Fibroblast of skin of right biceps (primary cell): ENCODE measurements around the gene KDM5B.

Source experiments
- DNase-seq: peaks from one replicate; pipeline ENCODE4 v3.0.0-alpha.2; 2013

Gene KDM5B

DNA sequence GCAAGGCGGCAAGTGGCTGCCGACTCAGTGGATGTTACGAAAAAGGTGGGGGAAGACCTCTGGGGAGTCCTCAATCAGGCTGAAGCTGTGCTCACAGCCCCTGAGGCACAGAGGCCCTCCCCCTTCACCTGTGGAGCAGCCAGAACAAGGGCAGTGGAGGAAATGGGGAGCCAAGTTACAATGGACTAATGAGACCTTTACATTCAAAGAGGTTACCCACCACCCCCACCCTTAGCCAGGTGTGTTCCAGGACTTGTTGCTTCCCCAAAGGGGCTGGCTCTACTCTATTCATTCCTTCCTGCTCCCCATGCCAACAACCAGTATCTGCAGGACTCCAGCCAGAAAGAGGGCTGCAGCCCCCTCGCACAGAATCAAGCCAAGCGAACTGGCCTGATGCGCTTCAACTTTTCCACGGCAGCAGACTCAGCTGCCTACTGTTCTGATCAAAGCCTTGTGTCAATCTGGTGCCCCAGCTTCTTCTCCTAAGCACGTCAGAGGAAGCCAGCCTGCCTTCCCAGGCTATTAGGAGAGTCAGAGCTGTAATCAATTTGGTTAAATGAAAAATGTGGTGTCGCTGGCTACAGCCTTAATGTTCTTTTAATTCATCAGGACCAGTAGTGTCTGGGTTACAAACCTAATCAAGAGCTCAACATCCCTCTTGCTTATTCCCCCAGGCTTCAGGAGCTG lies 96.1 kb downstream of the KDM5B start:
- DNase-seq: no peak

DNA sequence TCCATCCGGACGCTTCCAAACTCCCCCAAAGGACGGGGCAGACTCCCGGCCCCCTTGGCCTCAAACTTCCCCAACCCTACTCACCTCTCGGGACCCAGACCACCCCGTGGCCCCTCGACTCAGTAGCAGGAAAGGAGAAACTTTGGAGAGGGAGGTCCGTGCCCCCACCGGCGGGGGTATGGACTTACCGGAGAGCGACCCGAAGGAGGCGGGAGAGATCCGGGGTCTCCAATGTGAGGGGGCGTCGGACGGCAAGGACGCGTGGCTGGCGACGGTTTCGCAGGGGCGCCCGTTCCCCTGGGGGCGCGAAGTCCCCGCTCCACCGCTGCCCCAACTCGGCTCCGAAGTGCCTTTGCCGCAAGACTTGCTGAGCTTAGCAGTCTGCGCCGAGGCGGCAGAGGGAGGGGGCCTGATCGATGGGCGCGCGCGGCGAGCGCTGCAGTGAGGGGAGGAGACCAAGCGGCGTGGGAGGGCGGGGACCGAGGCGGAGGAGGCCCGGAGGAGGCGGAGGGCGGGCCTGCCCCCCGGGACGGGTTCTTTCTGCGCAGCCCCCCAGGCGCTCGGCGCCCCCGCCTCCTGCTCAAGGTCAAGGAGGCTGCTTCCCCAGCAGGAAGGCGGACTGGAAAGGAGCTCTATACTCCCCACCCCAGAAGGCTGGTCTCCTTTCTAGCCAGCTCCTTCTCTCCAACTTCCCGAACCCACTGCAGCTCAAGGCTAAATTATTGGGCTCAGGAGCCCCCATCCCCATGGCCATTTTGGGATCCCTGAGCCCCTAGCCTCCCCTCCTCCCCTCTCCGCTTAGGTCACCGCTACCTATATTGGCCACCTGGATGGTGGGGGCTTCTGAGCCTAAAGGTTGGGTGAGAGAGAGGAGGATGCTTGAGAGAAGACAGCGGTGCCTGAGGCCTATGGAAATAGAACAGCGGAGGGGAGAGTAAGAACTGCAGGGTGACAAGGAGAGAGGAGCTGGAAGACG lies 97.9 kb downstream of the KDM5B start, which contains the start of gene SYT2:
TSS of gene SYT2 (minus strand) at position 385 of the 976 bp plus-strand sequence. CDS start 104,682 bp downstream, outside the sequence.
- peak; percentile 22 for DNase-seq

DNA sequence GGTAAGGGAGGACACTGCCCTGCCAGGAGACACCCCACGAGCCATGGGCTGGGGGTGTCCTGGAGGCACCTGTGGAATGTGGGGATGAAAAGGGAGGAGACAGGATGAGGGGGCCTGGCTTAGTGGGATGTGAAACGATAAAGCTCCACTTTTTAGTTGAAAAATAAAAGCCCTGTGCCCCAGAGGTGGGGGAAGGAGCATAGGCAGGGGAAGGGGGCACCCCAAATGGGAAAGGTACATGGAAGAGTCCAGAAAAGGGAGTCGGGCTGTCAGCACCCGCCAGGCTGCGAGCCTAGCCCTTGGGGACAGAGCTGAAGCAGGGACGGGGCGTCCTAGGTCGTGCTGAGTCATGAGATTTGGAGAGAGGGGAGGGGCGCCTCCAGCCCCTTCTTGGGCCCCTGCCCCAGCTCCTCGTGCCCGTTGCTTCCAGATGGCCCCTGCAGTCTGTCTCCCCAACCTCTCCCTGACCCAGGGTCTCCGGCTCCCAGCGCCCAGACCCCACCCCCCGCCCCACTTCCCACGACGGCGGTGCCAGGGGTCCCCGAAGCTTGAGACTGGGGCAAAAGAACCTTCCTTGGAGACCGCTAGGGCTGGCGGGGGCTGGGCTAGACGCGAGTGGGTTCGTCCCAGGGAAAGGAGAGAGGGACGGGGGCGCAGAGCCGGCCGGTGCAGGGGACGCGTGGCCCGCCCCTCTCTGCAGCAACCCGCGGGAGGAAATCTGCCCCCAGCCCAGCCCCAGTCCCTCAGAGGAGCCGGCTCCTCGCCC lies 98.8 kb downstream of the KDM5B start:
- no peak for DNase-seq

DNA sequence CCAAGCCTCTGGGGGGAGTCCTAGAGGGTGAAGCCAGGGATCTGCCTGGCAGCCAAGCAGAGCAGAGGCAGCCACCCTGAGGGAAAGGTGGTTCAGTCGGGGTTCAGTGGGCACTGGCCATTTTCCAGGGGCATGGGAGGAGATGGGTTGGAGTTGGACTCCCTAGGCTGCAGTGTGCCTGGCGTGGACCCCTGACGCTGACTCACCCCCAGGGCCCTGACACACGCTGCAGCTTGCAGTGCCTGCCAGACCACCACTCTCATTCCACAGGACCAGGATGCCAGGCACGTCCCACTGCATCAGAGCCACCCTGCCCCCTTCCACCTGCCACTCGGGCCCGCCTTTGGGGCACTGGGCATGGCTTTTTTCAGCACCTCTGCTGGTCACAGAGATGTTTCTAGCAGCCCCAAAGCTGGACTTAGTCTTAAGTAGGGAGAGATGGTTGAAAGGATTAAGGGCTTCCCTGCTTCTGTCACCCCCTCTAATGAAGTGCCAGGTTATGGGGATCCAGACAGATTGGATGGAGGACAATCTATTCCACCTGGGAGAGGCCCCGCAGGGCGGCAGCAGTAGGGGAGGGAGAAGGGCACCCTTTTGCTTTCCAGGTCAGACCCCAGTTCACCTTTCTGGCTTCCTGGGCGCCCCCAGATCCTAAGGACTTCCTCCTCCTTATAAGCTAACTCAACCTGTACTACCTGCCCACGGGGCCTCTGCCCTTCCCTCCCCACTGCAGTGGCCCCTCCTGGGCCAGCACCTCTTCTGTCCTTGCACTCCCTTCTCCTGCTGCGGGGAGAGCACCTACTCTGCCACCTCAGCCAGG lies 99.6 kb downstream of the KDM5B start:
- no peak for DNase-seq

DNA sequence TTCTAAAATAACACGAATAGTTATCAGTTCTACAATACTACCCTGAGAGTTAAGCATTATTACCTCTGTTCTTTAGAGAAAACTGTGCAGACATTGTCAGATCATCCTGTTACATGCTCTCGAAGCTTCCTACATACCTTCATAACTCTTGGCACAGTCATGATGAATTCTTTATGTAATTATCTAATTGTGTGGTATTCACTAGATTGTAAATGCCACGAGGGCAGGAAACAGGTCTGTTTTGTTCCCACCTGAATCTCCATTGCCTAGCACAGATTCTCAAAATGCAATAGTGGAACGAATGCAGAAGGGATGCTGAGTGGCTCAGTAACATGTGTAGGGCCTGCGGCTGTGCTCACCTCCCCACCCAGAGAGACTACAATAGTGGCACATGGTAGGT lies 101.4 kb downstream of the KDM5B start:
- no peak for DNase-seq

DNA sequence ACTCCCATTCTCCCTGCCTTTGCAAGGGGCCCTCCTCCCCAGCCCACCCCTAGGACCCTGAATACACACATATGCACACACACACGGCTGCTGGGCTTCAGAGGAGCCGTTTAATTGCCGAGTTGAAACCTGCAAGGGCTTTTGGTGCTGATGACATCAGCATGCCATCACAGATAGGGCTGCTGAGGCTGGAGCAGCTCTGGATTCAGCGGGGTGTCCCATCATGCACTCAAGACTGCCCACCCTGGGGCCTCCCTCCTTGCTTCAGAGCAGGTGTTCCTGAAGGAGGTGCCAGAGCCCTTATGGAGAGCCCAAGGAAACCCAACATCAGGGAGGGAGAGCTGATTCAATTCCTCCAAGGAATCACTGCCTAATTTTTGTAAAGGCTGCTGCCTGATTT lies 103.6 kb downstream of the KDM5B start:
- DNase-seq: no peak

DNA sequence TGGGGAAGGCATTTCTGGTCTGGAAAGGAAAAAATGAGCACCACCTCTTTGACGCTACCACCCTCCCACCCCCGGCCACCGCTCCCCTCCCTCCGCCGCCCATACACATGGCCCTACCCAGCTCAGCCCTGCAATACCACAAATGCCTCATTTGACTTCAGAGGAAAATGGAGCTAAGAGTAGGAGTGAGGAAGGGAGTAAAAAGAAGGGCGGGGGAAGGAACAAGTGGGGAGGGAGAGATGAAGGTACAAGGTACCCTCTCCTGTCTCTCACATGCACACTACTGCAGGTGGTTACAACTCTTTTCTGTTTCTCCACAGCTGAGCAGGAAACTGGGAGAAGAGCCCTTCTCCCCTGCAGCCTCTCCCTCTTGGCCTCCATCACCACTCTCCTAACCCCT lies 105.0 kb downstream of the KDM5B start:
- no peak for DNase-seq

DNA sequence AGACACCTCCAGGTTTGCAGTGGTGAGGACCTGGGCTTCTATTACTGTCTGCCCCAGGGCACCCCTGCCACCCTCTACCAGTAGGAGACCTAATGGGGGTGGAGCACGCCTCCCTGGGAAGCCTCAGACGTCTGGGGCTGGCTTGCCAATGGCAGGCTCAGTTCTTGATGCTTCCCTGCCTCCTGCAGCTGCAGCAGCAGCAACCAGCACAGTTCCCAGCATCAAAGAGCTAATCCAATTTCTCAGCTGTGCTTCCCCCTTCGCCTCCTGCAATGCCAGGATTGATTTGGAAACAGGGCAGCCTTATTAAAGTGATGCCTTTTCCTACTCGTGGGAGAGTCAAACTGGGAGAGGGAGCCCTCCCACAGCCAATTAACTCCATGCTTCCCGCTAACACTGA lies 106.1 kb downstream of the KDM5B start:
- no peak for DNase-seq

DNA sequence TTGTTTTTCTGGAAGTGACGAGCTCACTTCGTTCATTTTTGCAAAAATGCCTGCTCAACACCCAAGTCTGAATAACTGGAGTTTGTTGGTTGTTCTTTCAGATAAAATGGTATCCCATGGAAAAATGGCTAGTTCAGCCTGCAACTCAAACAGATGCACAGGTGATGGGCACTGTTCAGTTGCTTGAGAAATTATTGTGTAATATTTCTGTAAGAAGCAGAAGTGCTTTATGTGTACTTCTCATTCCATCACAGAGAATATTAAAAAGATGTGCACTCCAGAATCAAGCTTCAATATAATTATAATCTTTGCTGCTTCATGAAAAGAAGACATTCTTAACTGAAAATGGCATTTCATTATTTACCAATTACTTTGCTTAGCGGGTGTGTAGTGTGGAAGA lies 107.0 kb downstream of the KDM5B start:
- DNase-seq: no peak

DNA sequence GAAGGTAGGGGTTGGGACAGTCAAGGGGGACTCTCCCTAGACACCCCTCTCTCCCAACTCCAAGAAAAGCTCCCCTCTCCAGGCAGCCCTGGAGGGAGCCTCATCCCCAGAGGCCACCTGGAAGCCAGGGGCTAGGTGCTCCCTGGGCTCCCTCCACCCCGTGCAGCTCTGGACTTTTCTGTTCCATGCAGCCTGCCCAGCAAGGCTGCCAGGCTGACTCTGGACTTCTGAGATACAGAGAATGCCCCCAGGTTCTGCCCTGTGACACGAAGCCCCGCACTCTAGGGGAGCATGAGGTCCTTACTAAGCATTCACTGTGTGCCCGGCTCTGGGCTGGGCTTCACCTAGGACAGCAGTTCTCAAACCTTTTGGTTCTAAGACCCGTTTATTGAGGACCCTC lies 108.2 kb downstream of the KDM5B start:
- no peak for DNase-seq

DNA sequence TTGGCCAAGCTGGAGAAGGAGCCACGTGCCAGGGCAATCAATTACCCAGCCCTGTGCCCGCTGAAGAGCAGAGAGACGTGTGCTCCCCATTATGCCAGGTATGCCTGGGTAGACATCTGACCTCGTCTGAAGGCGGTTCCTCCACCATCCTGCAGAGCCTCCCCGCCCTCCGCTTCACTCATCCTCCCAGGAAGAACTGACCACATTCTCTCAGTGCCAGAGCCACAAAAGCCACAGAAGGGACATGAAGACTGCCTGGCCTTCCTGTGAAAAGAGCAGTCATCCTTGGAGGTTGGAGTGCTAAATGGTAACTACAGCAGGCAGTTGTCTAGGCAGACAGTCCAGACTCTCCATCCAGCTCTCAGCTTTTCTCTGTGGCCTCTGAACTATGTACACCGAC lies 109.9 kb downstream of the KDM5B start:
- DNase-seq: no peak

DNA sequence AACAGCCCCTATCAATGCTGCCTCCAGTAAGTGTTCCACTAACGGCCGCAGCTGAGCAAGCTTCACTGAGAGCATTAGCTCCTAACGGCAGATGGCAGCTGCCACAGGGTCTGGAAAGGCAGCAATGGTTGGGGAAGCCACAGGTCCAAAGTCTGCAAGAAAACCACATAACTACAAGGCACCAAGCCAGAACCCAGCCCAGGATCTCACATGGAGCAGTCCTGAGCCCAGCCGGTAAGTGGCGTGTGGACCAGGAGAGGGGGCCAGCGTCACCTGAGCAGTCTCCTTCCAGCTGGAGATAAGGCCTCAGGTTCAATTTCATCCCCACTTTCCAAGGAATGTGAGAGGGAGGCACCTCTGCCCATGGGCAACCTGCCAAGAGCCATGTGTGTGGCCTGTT lies 111.2 kb downstream of the KDM5B start:
- no peak for DNase-seq

DNA sequence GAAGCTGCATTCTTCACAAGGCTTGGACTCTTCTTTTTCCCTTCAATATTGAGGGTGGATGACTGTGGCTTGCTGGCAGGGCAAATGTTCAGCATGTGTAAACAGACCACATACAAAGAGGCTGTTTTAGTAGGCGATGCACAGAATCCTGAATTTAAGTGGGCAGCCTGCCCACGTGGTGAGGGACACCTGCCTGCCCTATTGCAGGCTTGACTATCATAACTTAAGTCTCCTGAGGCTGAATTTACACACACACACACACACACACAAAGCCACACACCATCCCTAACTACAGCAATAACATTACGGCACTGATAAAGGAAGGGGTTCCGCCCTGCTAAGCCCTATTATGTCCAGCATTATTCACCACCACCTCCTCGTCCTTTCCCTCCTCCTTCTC lies 113.9 kb downstream of the KDM5B start:
- DNase-seq: no peak

DNA sequence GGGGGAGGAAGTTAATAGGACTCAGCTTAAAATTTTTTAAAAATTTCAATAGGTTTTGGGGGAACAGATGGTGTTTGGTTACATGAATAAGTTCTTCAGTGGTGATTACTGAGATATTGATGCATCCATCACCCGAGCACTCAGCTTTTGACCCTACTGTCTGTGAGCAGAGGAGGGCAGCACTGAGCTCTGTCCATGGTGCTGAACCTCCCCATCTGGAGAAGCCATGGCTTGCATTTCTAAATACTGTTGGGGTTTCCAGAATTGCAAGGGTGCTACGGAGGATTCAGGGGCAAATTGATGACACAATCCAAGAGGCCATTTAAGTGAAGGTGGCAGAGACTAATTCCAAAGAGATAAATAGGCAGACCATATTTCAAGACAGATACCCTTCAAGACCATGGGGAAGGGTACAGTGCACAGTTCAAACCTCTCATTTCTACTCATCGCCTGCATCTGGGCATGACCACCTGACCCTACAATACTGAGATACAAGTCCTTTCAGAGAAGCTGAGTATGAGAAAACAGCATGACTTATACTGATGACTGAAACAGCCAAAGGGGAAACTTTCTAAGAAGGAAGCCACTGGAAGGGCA lies 115.2 kb downstream of the KDM5B start:
- DNase-seq: peak; percentile 65

DNA sequence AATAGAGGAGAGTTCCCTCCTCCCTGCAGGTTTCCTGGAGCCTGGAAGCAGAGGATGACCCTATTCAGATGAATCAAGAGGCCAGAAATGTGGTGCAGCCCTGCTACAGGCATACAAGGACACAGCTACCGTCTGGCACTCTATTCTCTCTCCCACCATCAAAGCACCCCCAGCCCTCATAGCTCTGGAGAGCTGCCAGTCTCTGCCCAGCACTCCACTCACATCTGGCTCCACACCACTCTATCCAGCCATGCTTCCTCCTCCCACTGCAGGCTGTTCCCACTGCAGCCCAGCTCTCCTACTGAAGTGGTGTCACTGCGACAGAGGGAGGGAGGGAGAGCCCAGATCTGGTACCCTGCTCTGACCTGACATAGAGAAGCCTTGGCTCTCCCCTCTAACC lies 116.4 kb downstream of the KDM5B start:
- no peak for DNase-seq

DNA sequence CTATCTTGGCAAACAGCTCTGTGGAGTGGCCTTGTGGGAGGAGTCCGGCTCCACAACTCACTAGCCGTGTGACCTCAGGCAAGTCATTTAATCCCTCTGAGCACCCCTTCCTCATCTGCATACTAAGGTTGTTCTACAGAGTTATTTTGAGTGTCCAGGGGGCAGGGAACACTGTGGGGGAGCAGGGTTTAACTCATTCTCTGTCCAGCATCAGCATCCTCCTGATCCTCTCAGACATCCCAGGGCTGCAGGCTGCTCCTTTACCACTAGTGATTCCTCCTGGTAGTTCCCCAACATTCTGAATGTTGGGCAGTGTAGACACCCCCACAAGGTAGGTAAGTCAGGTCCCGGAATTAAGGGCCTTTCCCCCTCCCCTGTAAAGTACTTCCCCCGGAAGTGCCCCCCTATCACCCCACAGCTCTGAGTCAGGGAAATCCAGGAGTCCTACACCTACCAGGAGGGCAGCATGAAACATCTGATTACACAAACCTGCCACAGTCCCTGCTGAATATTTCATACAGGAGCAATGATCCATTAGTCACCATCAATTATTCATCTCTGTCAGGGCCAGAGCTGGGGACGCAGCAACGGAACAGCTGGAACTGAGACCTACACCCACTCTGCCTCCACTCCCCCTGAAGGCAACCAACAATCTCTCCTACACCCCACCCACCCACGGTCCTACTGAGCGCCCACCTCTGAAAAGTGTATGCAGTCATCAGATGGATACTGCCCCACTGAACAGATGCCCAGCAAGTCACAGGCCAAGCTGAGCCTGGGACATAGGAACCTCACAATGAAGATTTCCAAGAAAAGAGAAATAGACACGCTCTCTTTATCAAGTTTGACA lies 118.5 kb downstream of the KDM5B start:
- DNase-seq: no peak

DNA sequence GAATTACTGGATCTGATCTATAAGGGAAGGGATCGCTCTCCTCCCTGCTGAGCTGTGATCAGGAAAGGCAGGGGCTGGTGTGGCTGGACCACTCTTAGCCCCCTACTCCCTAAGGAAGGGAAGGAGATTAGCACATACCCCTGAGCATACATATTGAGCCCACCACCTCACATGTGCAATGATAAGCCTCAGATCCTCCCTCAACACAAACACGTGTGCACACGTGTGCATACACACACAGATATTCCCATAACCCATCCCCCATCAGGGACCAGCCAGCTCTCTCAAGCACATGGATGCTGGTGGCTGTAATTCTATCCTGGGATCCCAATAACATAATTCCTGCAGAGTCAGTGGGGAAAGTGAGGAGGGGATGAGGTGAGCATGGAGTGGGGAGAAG lies 119.1 kb downstream of the KDM5B start:
- no peak for DNase-seq

DNA sequence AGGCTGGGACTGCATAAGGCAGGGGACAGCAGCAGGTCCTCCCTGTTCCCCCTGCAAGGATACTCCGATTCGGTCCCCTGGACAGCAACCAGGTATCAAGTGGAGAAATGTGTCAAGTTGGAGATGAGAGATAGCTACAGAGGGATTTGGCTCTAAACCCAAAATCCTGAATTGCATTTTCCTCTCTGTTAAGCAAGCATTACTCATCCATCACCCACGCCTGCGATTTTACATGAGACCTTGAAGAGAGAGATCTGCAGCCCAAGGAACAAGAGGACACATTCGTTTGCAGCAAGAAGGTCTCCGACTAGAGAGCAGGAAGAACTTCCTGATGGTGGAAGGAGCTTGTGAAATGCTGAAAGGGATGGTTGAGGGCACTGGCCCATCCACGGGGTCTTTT lies 119.8 kb downstream of the KDM5B start:
- DNase-seq: no peak

DNA sequence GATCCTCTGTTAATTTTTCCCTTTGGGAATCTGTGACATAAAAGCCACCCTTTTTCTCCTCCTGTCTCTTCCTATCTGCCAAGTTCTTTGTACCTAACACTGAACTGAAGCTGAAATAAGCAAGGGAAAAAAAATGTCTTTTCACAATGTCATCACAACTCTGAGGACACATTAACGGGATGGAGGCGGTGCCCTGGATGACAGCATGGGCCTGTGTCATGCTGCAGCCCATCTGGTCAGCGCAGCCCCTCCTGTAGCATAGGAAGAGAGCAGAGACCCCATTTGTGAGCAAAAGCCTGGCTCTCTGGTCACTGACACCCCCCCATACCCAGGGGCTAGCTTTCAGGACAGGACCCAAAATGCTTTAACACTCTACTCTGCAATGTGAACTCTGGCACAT lies 120.4 kb downstream of the KDM5B start:
- DNase-seq: no peak

DNA sequence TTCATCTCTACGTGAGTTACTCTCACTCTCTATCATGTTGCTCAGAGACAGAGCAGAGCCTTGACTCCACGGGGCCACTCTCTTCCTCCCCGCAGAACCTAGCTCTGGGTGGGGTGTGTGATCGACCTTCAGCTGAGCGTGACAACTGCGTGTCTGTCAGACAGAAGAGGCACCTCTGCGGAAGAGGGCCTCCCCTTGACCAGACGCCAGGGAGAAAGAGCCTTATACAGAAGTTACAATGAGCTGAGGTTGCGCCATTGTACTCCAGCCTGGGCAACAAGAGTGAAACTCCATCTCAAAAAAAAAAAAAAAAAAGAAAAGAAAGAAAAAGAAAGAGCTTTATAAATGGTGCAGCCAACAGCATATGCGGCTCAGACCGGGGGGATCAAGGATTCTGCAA lies 120.9 kb downstream of the KDM5B start:
- no peak for DNase-seq

DNA sequence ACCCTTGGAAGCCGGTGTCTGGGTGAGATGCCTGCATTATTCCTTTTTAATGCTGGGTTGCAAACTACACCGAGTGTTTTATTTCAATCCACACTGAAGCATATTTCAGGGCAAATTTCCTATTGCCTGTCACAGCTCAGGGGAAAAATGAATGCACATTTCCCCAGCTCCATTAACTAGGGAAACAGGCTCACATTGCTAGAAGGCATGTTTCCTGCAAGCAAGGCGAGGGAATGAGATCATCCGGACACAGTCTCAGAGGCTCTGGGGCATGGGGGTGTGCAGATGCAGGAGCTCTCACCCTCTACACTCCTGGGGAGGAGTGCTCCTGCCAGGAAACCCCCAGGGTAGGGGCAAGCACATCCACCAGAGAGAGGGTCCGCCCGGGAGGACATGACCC lies 122.6 kb downstream of the KDM5B start:
- no peak for DNase-seq
